Inferior parietal cortex (tissue), 1 donor: Measurements from ENCODE around the gene OR5F1.

Source experiments
- DNase-seq: peaks from one replicate; pipeline ENCODE4 v3.0.0-alpha.2; 2016; ENCODE audit errors: extremely low spot score

Gene OR5F1

GRCh38 chr11:55994525-55994924 lies at the start of gene OR5F1:
Gene OR5F1 (minus strand): TSS chr11:55994625. CDS start chr11:55994625, 0 bp downstream.
- DNase-seq: no peak

- no peak for DNase-seq
Measured at GRCh38 chr11:56027354-56027753, 32.9 kb upstream of the OR5F1 start, which contains the start of gene OR5AS1. Gene OR5AS1 (plus strand): TSS chr11:56027654. CDS start chr11:56030419, 2,765 bp downstream.

GRCh38 chr11:56013805-56014204 lies 19.4 kb upstream of the OR5F1 start:
- no peak for DNase-seq

- DNase-seq: no peak
Measured at GRCh38 chr11:56010716-56011115, 16.3 kb upstream of the OR5F1 start.

GRCh38 chr11:55970935-55971334 lies 23.5 kb downstream of the OR5F1 start:
- no peak for DNase-seq

GRCh38 chr11:55969845-55970244 lies 24.6 kb downstream of the OR5F1 start, which contains the start of gene OR10AG1:
Gene OR10AG1 (minus strand): TSS chr11:55969945. CDS start chr11:55969907, 38 bp downstream.
- DNase-seq: no peak

GRCh38 chr11:55967914-55968313 lies 26.5 kb downstream of the OR5F1 start:
- no peak for DNase-seq

- no peak for DNase-seq
Measured at GRCh38 chr11:55966391-55966790, 28.0 kb downstream of the OR5F1 start.

GRCh38 chr11:55956521-55956920 lies 37.9 kb downstream of the OR5F1 start:
- DNase-seq: no peak

- DNase-seq: no peak
Measured at GRCh38 chr11:55949330-55949729, 45.1 kb downstream of the OR5F1 start.
